Measurements from ENCODE around the gene MME. TPM values are rescaled to one million over a fixed set of nuclear protein-coding genes. Genes with fewer than 3 reads are reported as not detected.

MME gene
- total and polyA plus RNA-seq, 8 donors = 9.1 to 43.6 (median 26.5) TPM

GRCh38 chr3:155225417-155225816 is 145.3 kb downstream of the MME start:
- no peak for TF ChIP-seq CTCF (IDR thresholded peaks at IDR 0.05)
- intact Hi-C loops (cut with DNase I) = no loop called here
- no peak for ATAC-seq
- H3K27me3 ChIP-seq = no peaks in the 10 kb centered on the region
- no peak for DNase-seq
- no peak overlapping the region for H3K4me3 ChIP-seq
- no peak overlapping the region for H3K27ac ChIP-seq
- H3K9me3 ChIP-seq = peaks cover 0 to 2% of the 10 kb centered on the region in 2 donors
- no peaks in the 10 kb centered on the region for H3K36me3 ChIP-seq
- H3K4me1 ChIP-seq = no peaks in the 10 kb centered on the region

DNA sequence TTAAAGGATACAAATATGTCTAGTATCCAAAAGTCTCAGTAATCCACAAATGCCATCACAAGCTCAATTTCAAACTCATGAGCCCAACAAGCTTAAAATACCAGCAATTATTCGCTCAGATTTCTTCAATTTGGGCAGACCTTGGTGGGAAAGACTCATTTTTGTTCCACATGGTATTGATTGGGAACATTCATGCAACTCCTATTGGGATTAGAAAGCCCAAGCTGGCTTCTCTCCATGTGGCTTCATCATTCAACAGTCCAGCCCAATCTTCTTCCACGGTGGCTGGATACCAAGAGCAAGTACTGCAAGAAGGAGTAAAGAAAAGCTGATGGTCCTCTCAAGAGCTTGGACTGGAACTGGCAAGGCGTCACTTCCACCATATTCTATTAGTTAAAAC is 147.0 kb downstream of the MME start:
- no peak for ATAC-seq

GRCh38 chr3:155228676-155229075 is 148.6 kb downstream of the MME start:
- no peaks in the 10 kb centered on the region for H3K9me3 ChIP-seq
- no peak for DNase-seq
- no peak for TF ChIP-seq CTCF (IDR thresholded peaks at IDR 0.05)
- H3K4me1 ChIP-seq = no peaks in the 10 kb centered on the region
- no peaks in the 10 kb centered on the region for H3K27me3 ChIP-seq
- ATAC-seq = no peak
- H3K4me3 ChIP-seq = no peak overlapping the region
- H3K27ac ChIP-seq = no peak overlapping the region
- intact Hi-C loops (cut with DNase I) = no loop called here
- H3K36me3 ChIP-seq = no peaks in the 10 kb centered on the region

More for the DNA sequence above, 147.0 kb downstream of the MME start:
- Histone ChIP-seq H3K27ac (no peak overlapping the region), H3K36me3 (no peaks in the 10 kb centered on the region), H3K27me3 (no peaks in the 10 kb centered on the region), H3K4me1 (no peaks in the 10 kb centered on the region), H3K9me3 (no peaks in the 10 kb centered on the region), H3K4me3 (no peak overlapping the region)
- no peak for DNase-seq
- TF ChIP-seq CTCF (IDR thresholded peaks at IDR 0.05) = no peak
- intact Hi-C loops (cut with DNase I) = no loop called here

- no peak overlapping the region for H3K27ac ChIP-seq
- H3K4me3 ChIP-seq = no peak overlapping the region
- H3K4me1 ChIP-seq = no peaks in the 10 kb centered on the region
- no peak for DNase-seq
- no peaks in the 10 kb centered on the region for H3K9me3 ChIP-seq
- TF ChIP-seq CTCF (IDR thresholded peaks at IDR 0.05) = no peak
- no peaks in the 10 kb centered on the region for H3K36me3 ChIP-seq
- intact Hi-C loops (cut with DNase I) = no loop called here
- no peaks in the 10 kb centered on the region for H3K27me3 ChIP-seq
- ATAC-seq = no peak
These were observed 149.0 kb downstream of the MME start for GRCh38 chr3:155229086-155229485.

- Histone ChIP-seq H3K4me1 (no peaks in the 10 kb centered on the region), H3K27me3 (no peaks in the 10 kb centered on the region), H3K4me3 (no peak overlapping the region), H3K36me3 (no peaks in the 10 kb centered on the region), H3K9me3 (no peaks in the 10 kb centered on the region), H3K27ac (no peak overlapping the region)
- ATAC-seq = no peak
- intact Hi-C loops (cut with DNase I) = no loop called here
- TF ChIP-seq CTCF (IDR thresholded peaks at IDR 0.05) = no peak
- no peak for DNase-seq
These were observed 150.3 kb downstream of the MME start for GRCh38 chr3:155230382-155230781.
